GM06990 (cell line): ENCODE results near the gene DAPK1.

ENCODE experiments used
- DNase-seq: peaks from one replicate; pipeline ENCODE4 v3.0.0-alpha.2; 2011; ENCODE audit not compliant: insufficient read length; ENCODE audit errors: extremely low read depth
- H3K27me3 ChIP-seq: replicated peaks from 2 replicates; pipeline ENCODE4 v1.6.0; 2011; ENCODE audit warnings: low read length; ENCODE audit not compliant: control insufficient read depth, insufficient read depth
- H3K36me3 ChIP-seq: 2 replicates; pipeline ENCODE4 v1.5.1; 2011; ENCODE audit warnings: low read length; ENCODE audit not compliant: control insufficient read depth, insufficient read depth
- H3K4me3 ChIP-seq: replicated peaks from 2 replicates; pipeline ENCODE4 v1.5.1; 2011; ENCODE audit warnings: low read depth, mild to moderate bottlenecking, control low read depth, low read length
- TF ChIP-seq, protein P1 (sequence below): IDR thresholded peaks from 2 replicates; pipeline ENCODE4 v1.5.1; 2011; ENCODE audit warnings: low read length, control low read depth, mild to moderate bottlenecking, inconsistent platforms; ENCODE audit not compliant: insufficient read depth, poor library complexity, severe bottlenecking

Gene DAPK1

DNA sequence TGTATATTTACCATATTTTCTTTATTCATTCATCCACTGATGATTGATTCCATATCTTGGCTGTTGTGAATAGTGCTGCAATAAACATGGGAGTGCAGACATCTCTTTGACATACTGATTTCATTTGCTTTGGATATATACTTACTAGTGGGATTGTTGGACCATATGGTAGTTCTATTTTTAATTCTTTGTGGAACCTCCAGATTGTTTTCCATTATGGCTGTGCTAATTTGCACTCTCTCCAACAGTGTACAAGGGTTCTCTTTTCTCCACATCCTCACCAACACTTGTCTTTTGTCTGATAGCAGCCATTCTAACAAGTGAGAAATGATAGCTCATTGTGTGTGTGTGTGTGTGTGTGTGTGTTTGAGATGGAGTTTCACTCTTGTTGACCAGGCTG lies 86.7 kb downstream of the DAPK1 start:
- TF ChIP-seq, protein P1, sequence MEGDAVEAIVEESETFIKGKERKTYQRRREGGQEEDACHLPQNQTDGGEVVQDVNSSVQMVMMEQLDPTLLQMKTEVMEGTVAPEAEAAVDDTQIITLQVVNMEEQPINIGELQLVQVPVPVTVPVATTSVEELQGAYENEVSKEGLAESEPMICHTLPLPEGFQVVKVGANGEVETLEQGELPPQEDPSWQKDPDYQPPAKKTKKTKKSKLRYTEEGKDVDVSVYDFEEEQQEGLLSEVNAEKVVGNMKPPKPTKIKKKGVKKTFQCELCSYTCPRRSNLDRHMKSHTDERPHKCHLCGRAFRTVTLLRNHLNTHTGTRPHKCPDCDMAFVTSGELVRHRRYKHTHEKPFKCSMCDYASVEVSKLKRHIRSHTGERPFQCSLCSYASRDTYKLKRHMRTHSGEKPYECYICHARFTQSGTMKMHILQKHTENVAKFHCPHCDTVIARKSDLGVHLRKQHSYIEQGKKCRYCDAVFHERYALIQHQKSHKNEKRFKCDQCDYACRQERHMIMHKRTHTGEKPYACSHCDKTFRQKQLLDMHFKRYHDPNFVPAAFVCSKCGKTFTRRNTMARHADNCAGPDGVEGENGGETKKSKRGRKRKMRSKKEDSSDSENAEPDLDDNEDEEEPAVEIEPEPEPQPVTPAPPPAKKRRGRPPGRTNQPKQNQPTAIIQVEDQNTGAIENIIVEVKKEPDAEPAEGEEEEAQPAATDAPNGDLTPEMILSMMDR = no peak
- DNase-seq = no peak

DNA sequence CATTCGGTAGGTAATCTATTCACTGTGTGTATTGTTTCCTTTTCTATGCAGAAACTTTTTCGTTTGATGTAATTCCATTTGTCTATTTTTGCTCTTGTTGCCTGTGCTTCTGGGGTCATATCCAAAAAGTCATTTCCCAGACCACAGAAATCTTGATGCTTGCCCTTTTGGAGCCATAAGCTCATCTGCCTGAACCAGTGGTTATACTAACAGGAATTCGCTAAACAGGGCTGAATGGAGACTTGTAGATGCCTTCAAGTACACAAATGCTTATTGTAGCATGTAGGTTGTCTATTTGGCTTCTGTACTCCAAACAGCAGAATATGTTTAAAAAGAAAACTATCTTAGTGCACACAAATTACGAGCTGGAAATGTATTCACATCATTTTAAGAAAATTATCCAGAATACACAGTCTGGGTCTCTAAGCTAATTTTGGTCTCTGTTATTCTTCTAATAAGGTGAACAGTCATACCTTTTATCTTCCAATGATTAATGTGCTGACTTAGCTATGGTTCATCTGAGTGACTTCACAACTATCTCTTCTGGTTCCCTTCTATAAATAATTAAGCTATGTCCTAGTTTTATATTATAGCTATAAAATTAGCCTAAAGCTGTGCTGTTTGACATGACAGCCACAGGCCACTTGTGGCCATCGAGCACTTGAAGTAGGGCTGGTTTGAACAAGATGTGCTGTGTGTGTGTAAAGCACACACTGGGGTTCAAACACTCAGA lies 87.6 kb downstream of the DAPK1 start:
- TF ChIP-seq, protein P1 = no peak
- Histone ChIP-seq H3K27me3 (no peaks in the 10 kb centered on the region), H3K4me3 (no peak overlapping the region), H3K36me3 (peaks cover 1% of the 10 kb centered on the region; the same call in 1 of the 2 replicates)
- no peak for DNase-seq

More for the DNA sequence above, 86.7 kb downstream of the DAPK1 start:
- Histone ChIP-seq H3K4me3 (no peak overlapping the region), H3K36me3 (peaks cover 1% of the 10 kb centered on the region; the same call in 1 of the 2 replicates), H3K27me3 (no peaks in the 10 kb centered on the region)

DNA sequence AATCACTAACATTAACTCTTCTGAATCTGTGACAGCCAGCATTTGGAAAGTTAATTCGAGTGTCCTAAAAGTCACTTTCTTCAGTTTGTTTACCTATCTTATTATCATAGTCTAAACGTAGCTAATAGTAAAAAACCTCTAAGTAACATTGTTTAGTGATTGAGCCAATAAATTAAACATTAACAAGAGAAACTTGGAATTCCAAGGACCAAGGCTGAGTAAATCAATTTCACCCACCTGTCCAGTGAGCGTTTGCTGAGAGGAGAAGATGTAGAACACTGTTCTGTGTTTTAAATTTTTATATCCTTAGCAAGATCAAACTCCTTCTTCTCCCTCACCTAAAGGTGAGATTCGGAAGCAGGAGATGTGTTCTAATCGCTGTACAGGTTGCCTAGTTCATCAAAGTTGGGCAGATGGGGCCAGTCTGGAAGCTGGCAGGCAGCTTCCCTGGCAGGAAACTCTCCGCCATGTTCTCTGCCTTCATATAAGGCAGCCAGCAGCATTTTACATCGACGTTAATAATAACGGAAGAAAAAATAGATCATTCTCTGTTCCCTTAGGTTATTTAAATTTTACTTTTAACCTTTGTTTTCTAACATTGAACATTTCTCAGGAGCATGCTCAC lies 89.2 kb downstream of the DAPK1 start:
- Histone ChIP-seq H3K4me3 (no peak overlapping the region), H3K27me3 (no peaks in the 10 kb centered on the region), H3K36me3 (peaks cover 1% of the 10 kb centered on the region; the same call in 1 of the 2 replicates)
- DNase-seq = no peak
- TF ChIP-seq, protein P1 = no peak

DNA sequence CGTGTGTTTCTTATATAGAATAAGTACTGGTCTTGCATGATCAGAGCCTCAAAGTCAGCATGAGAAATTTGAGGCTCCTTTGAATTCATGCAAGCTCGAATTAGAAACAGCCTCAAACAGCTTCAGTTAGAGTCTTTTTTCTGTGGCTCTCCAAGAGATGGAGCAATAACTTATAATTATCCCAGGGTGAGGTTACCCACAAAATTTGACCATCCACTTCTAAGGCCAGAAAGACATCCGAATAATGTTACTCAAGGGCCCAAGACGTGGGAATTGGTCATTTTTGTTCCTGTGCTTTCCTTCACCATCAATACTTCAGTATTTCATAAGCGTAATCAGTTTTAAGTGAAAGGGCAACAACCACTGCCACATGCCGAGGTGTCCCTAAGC lies 89.7 kb downstream of the DAPK1 start:
- no peak for DNase-seq
- H3K27me3 ChIP-seq = no peaks in the 10 kb centered on the region
- TF ChIP-seq, protein P1 = no peak
- H3K4me3 ChIP-seq = no peak overlapping the region
- H3K36me3 ChIP-seq = no peaks in the 10 kb centered on the region; the same call in 1 of the 2 replicates

- Histone ChIP-seq H3K4me3 (no peak overlapping the region), H3K36me3 (peaks cover under 1% of the 10 kb centered on the region; the same call in 1 of the 2 replicates), H3K27me3 (no peaks in the 10 kb centered on the region)
- DNase-seq = no peak
- TF ChIP-seq, protein P1 = no peak
Observed at GRCh38 chr9:87587864-87588263, 90.2 kb downstream of the DAPK1 start.
